ENCODE data around the gene TPK1. TPM values are rescaled to one million over a fixed set of nuclear protein-coding genes. Genes with fewer than 3 reads are reported as not detected.

Gene TPK1
- total RNA-seq, 6 experiments from 2014 or later = 3.1 to 6.7 (median 4.3) TPM

GRCh38 chr7:144792050-144792449, 43.8 kb downstream of the TPK1 start:
- ATAC-seq (peak in 3 of 4 donors; percentile 20 to 53 (median 33)), DNase-seq (no peak)
- no peaks in the 10 kb centered on the region for H3K27me3 ChIP-seq
- no CpG with 5 or more reads among the region's 3 CpGs for WGBS (ENCODE audit: insufficient coverage, low coverage, low lambda C conversion rate, missing lambda C conversion rate)
- TF ChIP-seq CTCF (IDR thresholded peaks at IDR 0.05) (no peak), POLR2A (IDR thresholded peaks at IDR 0.05) (no peak)
- no peaks in the 10 kb centered on the region for H3K9me3 ChIP-seq
- H3K36me3 ChIP-seq = no peaks in the 10 kb centered on the region
- H3K4me1 ChIP-seq = no peaks in the 10 kb centered on the region
- intact Hi-C loops (cut with DNase I) = no loop called here
- no peak overlapping the region for H3K4me3 ChIP-seq
- H3K27ac ChIP-seq = no peak overlapping the region

- no peak for TF ChIP-seq CTCF (IDR thresholded peaks at IDR 0.05)
- TF ChIP-seq POLR2A (IDR thresholded peaks at IDR 0.05) = no peak
- 45% methylated on average over 1 of the region's 2 CpGs for WGBS (ENCODE audit: insufficient coverage, low coverage, low lambda C conversion rate, missing lambda C conversion rate)
- Histone ChIP-seq H3K27ac (no peak overlapping the region), H3K4me1 (no peaks in the 10 kb centered on the region), H3K36me3 (no peaks in the 10 kb centered on the region), H3K27me3 (no peaks in the 10 kb centered on the region), H3K4me3 (no peak overlapping the region), H3K9me3 (no peaks in the 10 kb centered on the region)
- ATAC-seq (no peak), DNase-seq (no peak)
- intact Hi-C loops (cut with DNase I) = no loop called here
Measured at GRCh38 chr7:144791488-144791887, 44.4 kb downstream of the TPK1 start.

GRCh38 chr7:144787127-144787526, 48.7 kb downstream of the TPK1 start:
- Histone ChIP-seq H3K27ac (no peak overlapping the region), H3K9me3 (no peaks in the 10 kb centered on the region), H3K27me3 (no peaks in the 10 kb centered on the region), H3K36me3 (no peaks in the 10 kb centered on the region), H3K4me1 (no peaks in the 10 kb centered on the region), H3K4me3 (no peak overlapping the region)
- WGBS (ENCODE audit: insufficient coverage, low coverage, low lambda C conversion rate, missing lambda C conversion rate) = 92% methylated on average over 2 of the region's 2 CpGs
- ATAC-seq (no peak), DNase-seq (no peak)
- TF ChIP-seq POLR2A (IDR thresholded peaks at IDR 0.05) = no peak
- peak in 2 of 4 donors; percentile 15 to 23 for TF ChIP-seq CTCF (IDR thresholded peaks at IDR 0.05)
- intact Hi-C loops (cut with DNase I) = no loop called here

GRCh38 chr7:144786522-144786921, 49.3 kb downstream of the TPK1 start:
- H3K27ac ChIP-seq = no peak overlapping the region
- no peaks in the 10 kb centered on the region for H3K9me3 ChIP-seq
- 77% methylated on average over 2 of the region's 2 CpGs for WGBS (ENCODE audit: insufficient coverage, low coverage, low lambda C conversion rate, missing lambda C conversion rate)
- TF ChIP-seq CTCF (IDR thresholded peaks at IDR 0.05) (peak in 1 of 4 donors; percentile 7), POLR2A (IDR thresholded peaks at IDR 0.05) (no peak)
- ATAC-seq = no peak
- DNase-seq = no peak
- intact Hi-C loops (cut with DNase I) = no loop called here
- no peaks in the 10 kb centered on the region for H3K4me1 ChIP-seq
- H3K4me3 ChIP-seq = no peak overlapping the region
- no peaks in the 10 kb centered on the region for H3K36me3 ChIP-seq
- no peaks in the 10 kb centered on the region for H3K27me3 ChIP-seq

- H3K4me3 ChIP-seq = no peak overlapping the region
- no peaks in the 10 kb centered on the region for H3K9me3 ChIP-seq
- ATAC-seq (no peak), DNase-seq (no peak)
- no peaks in the 10 kb centered on the region for H3K36me3 ChIP-seq
- WGBS (ENCODE audit: insufficient coverage, low coverage, low lambda C conversion rate, missing lambda C conversion rate) = 50% methylated on average over 1 of the region's 1 CpG
- H3K4me1 ChIP-seq = no peaks in the 10 kb centered on the region
- no peak for TF ChIP-seq POLR2A (IDR thresholded peaks at IDR 0.05)
- TF ChIP-seq CTCF (IDR thresholded peaks at IDR 0.05) = no peak
- intact Hi-C loops (cut with DNase I) = no loop called here
- H3K27me3 ChIP-seq = no peaks in the 10 kb centered on the region
- no peak overlapping the region for H3K27ac ChIP-seq
Measured at GRCh38 chr7:144786079-144786478, 49.8 kb downstream of the TPK1 start.

Measured in right lobe of liver (tissue), 6 donors.